ENCODE measurements around the gene DST.

DST gene

DNA sequence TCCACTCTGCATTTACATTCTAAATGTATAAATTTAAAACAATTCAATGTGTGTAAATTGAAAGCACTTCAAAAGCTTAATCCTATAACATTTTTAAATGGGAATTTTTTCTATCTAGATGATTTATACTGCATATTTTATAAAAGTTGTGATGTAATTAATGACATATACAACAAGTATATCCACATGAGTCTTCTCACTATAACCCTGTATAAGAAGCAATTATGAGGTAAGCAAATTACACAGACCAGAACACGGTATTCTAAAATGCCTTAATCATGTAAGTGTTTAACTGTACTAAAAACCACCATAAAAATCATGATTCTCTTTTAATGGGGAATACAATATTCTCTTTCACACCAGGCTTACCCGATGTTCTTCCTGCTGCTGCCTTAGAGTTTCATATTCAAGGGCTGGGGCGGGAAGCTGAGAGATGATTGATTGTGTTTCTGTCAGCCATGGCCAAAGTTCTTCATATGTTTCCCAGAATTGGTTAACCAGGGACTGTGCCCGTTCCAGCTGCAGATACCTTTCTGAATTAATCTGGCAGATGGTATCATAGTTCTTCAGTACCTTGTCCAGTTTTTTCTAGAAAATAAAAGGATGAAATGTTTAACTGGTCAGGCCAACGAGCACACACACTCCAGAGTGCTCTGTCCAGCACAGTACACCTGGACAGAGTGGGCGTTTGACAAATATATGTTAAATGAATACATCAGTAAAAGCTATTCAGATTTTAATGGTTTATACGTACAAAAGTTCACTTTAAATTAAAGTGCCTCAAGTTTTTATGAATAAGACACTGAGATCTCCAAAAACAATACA, 127.4 kb downstream of the DST start:
- H3K4me1 ChIP-seq (ENCODE audit: control insufficient read depth, insufficient read depth, low read length) = peaks cover 12% of the 10 kb centered on the region
- H3K36me3 ChIP-seq (ENCODE audit: control insufficient read depth, insufficient read depth, low read length) = no peaks in the 10 kb centered on the region
- H3K27me3 ChIP-seq (ENCODE audit: control insufficient read depth, insufficient read depth, low read length) = no peaks in the 10 kb centered on the region
- H3K9ac ChIP-seq (ENCODE audit: low read length) = no peak overlapping the region
- no peak overlapping the region for H3K4me3 ChIP-seq (ENCODE audit: low read length)
- H3K9me3 ChIP-seq (ENCODE audit: control insufficient read depth, low read length) = no peaks in the 10 kb centered on the region

- H3K9ac ChIP-seq (ENCODE audit: low read length) = no peak overlapping the region
- no peaks in the 10 kb centered on the region for H3K9me3 ChIP-seq (ENCODE audit: control insufficient read depth, low read length)
- no peaks in the 10 kb centered on the region for H3K36me3 ChIP-seq (ENCODE audit: control insufficient read depth, insufficient read depth, low read length)
- H3K27me3 ChIP-seq (ENCODE audit: control insufficient read depth, insufficient read depth, low read length) = no peaks in the 10 kb centered on the region
- peaks cover 12% of the 10 kb centered on the region for H3K4me1 ChIP-seq (ENCODE audit: control insufficient read depth, insufficient read depth, low read length)
- H3K4me3 ChIP-seq (ENCODE audit: low read length) = no peak overlapping the region
These were observed 128.3 kb downstream of the DST start for GRCh38 chr6:56514395-56514794.

DNA sequence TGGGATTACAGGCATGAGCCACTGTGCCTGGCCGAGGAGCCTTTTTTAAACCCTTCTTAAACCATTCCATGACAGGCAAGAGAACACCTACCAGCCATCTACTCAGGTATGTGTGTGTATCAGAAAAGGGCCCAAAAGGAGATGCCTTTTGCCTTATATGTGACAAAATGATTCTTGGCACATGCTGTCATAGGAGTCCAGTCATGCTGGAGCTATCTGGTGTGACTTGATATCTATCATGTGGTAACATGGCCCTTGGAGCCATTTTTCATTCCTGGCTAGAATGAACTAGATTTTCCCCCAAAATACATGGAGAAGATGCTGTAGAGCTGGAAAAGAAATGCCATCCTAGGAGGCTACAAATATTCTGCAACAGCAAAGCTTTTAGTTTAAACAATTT, 129.1 kb downstream of the DST start:
- Histone ChIP-seq H3K9me3 (ENCODE audit: control insufficient read depth, low read length) (no peaks in the 10 kb centered on the region), H3K4me1 (ENCODE audit: control insufficient read depth, insufficient read depth, low read length) (peaks cover 12% of the 10 kb centered on the region), H3K27me3 (ENCODE audit: control insufficient read depth, insufficient read depth, low read length) (no peaks in the 10 kb centered on the region), H3K36me3 (ENCODE audit: control insufficient read depth, insufficient read depth, low read length) (peaks cover under 1% of the 10 kb centered on the region), H3K4me3 (ENCODE audit: low read length) (no peak overlapping the region), H3K9ac (ENCODE audit: low read length) (no peak overlapping the region)

DNA sequence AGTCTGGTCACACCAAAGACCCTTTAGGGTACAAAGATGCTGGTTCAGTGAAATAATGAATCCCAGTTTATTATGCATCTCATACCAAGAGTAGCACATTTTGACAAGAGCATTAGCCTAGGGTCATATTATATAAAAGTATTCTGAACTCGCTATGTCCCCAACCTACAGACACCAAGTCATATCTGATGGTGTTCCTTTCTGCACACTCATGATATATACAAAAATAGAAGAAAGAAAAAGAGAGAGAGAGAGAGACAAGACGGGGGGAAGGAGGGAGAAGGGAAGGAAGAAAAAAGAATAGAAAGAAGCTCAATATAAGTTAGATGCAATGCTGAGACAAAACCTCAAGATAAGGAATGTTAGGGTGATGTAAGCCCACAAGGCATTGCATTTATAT, 131.1 kb downstream of the DST start:
- Histone ChIP-seq H3K9me3 (ENCODE audit: control insufficient read depth, low read length) (no peaks in the 10 kb centered on the region), H3K36me3 (ENCODE audit: control insufficient read depth, insufficient read depth, low read length) (peaks cover 4% of the 10 kb centered on the region), H3K4me1 (ENCODE audit: control insufficient read depth, insufficient read depth, low read length) (peaks cover 12% of the 10 kb centered on the region), H3K9ac (ENCODE audit: low read length) (no peak overlapping the region), H3K4me3 (ENCODE audit: low read length) (no peak overlapping the region), H3K27me3 (ENCODE audit: control insufficient read depth, insufficient read depth, low read length) (no peaks in the 10 kb centered on the region)

GRCh38 chr6:56510984-56511531, 131.6 kb downstream of the DST start:
- Histone ChIP-seq H3K4me3 (ENCODE audit: low read length) (no peak overlapping the region), H3K36me3 (ENCODE audit: control insufficient read depth, insufficient read depth, low read length) (peaks cover 4% of the 10 kb centered on the region), H3K4me1 (ENCODE audit: control insufficient read depth, insufficient read depth, low read length) (peaks cover 12% of the 10 kb centered on the region), H3K9ac (ENCODE audit: low read length) (no peak overlapping the region), H3K27me3 (ENCODE audit: control insufficient read depth, insufficient read depth, low read length) (no peaks in the 10 kb centered on the region), H3K9me3 (ENCODE audit: control insufficient read depth, low read length) (no peaks in the 10 kb centered on the region)

- Histone ChIP-seq H3K27me3 (ENCODE audit: control insufficient read depth, insufficient read depth, low read length) (no peaks in the 10 kb centered on the region), H3K4me1 (ENCODE audit: control insufficient read depth, insufficient read depth, low read length) (peaks cover 9% of the 10 kb centered on the region), H3K36me3 (ENCODE audit: control insufficient read depth, insufficient read depth, low read length) (peaks cover 4% of the 10 kb centered on the region), H3K4me3 (ENCODE audit: low read length) (no peak overlapping the region), H3K9ac (ENCODE audit: low read length) (no peak overlapping the region), H3K9me3 (ENCODE audit: control insufficient read depth, low read length) (no peaks in the 10 kb centered on the region)
These were observed 133.7 kb downstream of the DST start for GRCh38 chr6:56509031-56509430.

DNA sequence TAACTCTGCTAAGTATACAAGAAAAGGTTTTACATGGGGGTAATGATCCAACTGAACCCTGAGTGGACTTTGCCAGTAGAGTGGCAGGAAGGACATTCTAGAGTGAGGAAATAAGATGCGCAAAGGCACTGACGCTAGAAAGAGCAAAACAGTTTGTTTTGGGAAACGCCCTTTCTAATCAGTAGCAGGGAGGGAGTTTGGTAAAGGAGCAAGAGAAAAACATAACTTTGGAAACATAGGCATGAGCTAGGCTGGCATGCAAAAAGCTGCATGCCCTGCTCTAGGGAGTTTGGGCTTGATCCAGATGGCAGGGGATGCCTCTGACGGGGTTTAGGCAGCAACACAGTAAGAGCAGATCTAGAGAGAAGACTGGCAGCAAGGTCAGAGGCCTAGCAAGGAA, 135.2 kb downstream of the DST start:
- Histone ChIP-seq H3K36me3 (ENCODE audit: control insufficient read depth, insufficient read depth, low read length) (peaks cover 4% of the 10 kb centered on the region), H3K9me3 (ENCODE audit: control insufficient read depth, low read length) (no peaks in the 10 kb centered on the region), H3K4me1 (ENCODE audit: control insufficient read depth, insufficient read depth, low read length) (peaks cover 9% of the 10 kb centered on the region), H3K4me3 (ENCODE audit: low read length) (no peak overlapping the region), H3K9ac (ENCODE audit: low read length) (no peak overlapping the region), H3K27me3 (ENCODE audit: control insufficient read depth, insufficient read depth, low read length) (no peaks in the 10 kb centered on the region)

DNA sequence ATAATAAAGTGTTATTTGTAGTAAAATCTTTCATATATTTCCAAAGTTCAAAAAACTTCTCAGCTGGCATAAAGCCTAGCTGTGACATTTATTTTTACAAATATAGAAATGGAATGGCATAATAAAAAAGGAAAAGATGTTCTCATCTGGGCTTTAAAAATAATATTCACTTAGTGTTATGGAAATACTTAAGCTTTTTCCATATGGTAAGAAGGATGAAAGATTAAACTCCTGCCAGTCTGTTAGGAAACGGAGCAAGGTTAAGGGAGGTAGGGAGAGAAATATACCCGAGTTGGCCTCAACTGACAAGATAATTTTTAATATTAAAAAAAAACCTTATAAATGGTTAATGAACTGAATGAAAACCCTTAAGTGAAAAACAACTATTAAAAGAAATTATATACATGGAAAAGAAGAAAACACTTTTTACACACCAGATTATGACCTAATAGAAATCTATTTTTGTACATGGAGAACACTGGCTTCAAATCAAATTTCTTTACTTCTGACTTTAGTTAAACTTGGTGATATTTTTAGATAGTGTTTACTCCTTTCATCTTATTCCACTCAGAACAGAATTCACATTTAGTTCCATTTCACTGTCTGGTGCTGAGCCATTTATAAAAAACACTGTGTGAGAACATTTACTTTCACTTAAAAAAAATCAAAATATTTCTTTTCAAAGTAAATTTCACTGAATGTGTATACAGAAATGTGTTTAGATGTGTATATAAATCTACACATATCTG, 137.0 kb downstream of the DST start:
- Histone ChIP-seq H3K9ac (ENCODE audit: low read length) (no peak overlapping the region), H3K27me3 (ENCODE audit: control insufficient read depth, insufficient read depth, low read length) (no peaks in the 10 kb centered on the region), H3K4me1 (ENCODE audit: control insufficient read depth, insufficient read depth, low read length) (no peaks in the 10 kb centered on the region), H3K36me3 (ENCODE audit: control insufficient read depth, insufficient read depth, low read length) (peaks cover 4% of the 10 kb centered on the region), H3K9me3 (ENCODE audit: control insufficient read depth, low read length) (no peaks in the 10 kb centered on the region), H3K4me3 (ENCODE audit: low read length) (no peak overlapping the region)

- no peak overlapping the region for H3K4me3 ChIP-seq (ENCODE audit: low read length)
- no peaks in the 10 kb centered on the region for H3K4me1 ChIP-seq (ENCODE audit: control insufficient read depth, insufficient read depth, low read length)
- no peaks in the 10 kb centered on the region for H3K27me3 ChIP-seq (ENCODE audit: control insufficient read depth, insufficient read depth, low read length)
- no peak overlapping the region for H3K9ac ChIP-seq (ENCODE audit: low read length)
- no peaks in the 10 kb centered on the region for H3K36me3 ChIP-seq (ENCODE audit: control insufficient read depth, insufficient read depth, low read length)
- no peaks in the 10 kb centered on the region for H3K9me3 ChIP-seq (ENCODE audit: control insufficient read depth, low read length)
These were observed 140.7 kb downstream of the DST start for GRCh38 chr6:56501993-56502392.

- no peaks in the 10 kb centered on the region for H3K27me3 ChIP-seq (ENCODE audit: control insufficient read depth, insufficient read depth, low read length)
- H3K9me3 ChIP-seq (ENCODE audit: control insufficient read depth, low read length) = no peaks in the 10 kb centered on the region
- H3K4me1 ChIP-seq (ENCODE audit: control insufficient read depth, insufficient read depth, low read length) = no peaks in the 10 kb centered on the region
- H3K36me3 ChIP-seq (ENCODE audit: control insufficient read depth, insufficient read depth, low read length) = no peaks in the 10 kb centered on the region
- no peak overlapping the region for H3K4me3 ChIP-seq (ENCODE audit: low read length)
- no peak overlapping the region for H3K9ac ChIP-seq (ENCODE audit: low read length)
These were observed 143.6 kb downstream of the DST start for GRCh38 chr6:56499095-56499494.

GRCh38 chr6:56497691-56498090, 145.0 kb downstream of the DST start:
- Histone ChIP-seq H3K4me3 (ENCODE audit: low read length) (no peak overlapping the region), H3K9me3 (ENCODE audit: control insufficient read depth, low read length) (no peaks in the 10 kb centered on the region), H3K27me3 (ENCODE audit: control insufficient read depth, insufficient read depth, low read length) (no peaks in the 10 kb centered on the region), H3K36me3 (ENCODE audit: control insufficient read depth, insufficient read depth, low read length) (no peaks in the 10 kb centered on the region), H3K9ac (ENCODE audit: low read length) (no peak overlapping the region), H3K4me1 (ENCODE audit: control insufficient read depth, insufficient read depth, low read length) (no peaks in the 10 kb centered on the region)

DNA sequence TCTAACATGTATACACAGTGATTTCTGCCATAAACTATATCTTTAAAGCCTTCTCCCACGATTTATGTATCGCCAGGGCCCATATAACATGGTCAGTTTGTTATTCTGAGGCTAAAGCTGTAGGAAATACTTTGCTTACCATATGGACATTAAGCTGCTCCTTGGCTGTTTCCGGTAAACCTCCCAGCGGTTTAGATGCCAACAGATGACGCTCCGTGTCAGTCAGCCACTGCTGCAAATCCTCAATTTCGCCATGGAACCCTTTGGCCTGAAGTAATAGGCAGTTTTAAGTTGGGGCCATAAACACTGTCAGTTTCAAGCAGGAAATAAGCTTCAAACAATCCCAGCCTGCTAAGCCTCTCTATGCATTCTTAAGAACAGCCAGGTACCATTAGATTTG, 145.4 kb downstream of the DST start:
- Histone ChIP-seq H3K36me3 (ENCODE audit: control insufficient read depth, insufficient read depth, low read length) (no peaks in the 10 kb centered on the region), H3K9ac (ENCODE audit: low read length) (no peak overlapping the region), H3K27me3 (ENCODE audit: control insufficient read depth, insufficient read depth, low read length) (no peaks in the 10 kb centered on the region), H3K4me3 (ENCODE audit: low read length) (no peak overlapping the region), H3K9me3 (ENCODE audit: control insufficient read depth, low read length) (no peaks in the 10 kb centered on the region), H3K4me1 (ENCODE audit: control insufficient read depth, insufficient read depth, low read length) (no peaks in the 10 kb centered on the region)
